Right lobe of liver (tissue), 4 donors: ENCODE measurements around the gene SEC16B.

ENCODE experiments used
- CTCF ChIP-seq, 4 donors: fragments of 200-600 bp in 3 of 4; fragments of 450-650 bp in 1 of 4; IDR thresholded peaks; one replicate each; pipeline versions ENCODE4 v1.5.1 to v1.8.0; 2016 to 2022; ENCODE audit warnings: antibody characterized with exemption in 4 of 4, mild to moderate bottlenecking in 2 of 4
- POLR2A ChIP-seq: fragments of 450-650 bp; IDR thresholded peaks from one replicate; pipeline ENCODE4 v1.6.1; 2017; ENCODE audit warnings: antibody characterized with exemption, mild to moderate bottlenecking
- donor health status: DM: no; HTN: no; CAD: no.
- donor health status: DM: no; HTN: no; CAD: no.
- donor health status: DM: no; HTN: yes; CAD: no.

- no peak for TF ChIP-seq CTCF (IDR thresholded peaks at IDR 0.05)
- no peak for TF ChIP-seq POLR2A
Measured at GRCh38 chr1:177937174-177937770, 32.6 kb downstream of the SEC16B start.
